ENCODE measurements around the gene KLHDC4.
"Not testable (repeated sequence)": the region's sequence is repeated elsewhere in the genome, so short reads cannot be mapped to it uniquely, and the experiment has no call there.

DNA sequence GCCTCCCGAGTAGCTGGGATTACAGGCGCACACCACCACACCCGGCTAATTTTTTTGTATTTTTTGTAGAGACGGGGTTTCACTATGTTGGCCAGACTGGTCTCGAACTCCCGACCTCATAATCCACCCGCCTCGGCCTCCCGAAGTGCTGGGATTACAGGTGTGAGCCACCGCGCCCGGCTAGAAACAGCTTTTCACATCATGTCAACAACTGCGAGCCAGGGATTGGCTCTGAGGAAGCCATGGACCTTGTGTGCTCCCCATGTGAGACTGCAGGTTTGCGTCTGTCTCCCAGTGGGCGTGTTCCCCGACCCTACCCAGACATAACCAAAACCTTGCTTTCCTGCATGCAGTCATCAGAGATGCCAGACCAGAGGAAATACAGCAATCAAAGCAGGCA lies 8.1 kb upstream of the KLHDC4 start:
- TF ChIP-seq, protein P1, sequence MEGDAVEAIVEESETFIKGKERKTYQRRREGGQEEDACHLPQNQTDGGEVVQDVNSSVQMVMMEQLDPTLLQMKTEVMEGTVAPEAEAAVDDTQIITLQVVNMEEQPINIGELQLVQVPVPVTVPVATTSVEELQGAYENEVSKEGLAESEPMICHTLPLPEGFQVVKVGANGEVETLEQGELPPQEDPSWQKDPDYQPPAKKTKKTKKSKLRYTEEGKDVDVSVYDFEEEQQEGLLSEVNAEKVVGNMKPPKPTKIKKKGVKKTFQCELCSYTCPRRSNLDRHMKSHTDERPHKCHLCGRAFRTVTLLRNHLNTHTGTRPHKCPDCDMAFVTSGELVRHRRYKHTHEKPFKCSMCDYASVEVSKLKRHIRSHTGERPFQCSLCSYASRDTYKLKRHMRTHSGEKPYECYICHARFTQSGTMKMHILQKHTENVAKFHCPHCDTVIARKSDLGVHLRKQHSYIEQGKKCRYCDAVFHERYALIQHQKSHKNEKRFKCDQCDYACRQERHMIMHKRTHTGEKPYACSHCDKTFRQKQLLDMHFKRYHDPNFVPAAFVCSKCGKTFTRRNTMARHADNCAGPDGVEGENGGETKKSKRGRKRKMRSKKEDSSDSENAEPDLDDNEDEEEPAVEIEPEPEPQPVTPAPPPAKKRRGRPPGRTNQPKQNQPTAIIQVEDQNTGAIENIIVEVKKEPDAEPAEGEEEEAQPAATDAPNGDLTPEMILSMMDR (IDR thresholded peaks at IDR 0.05; ENCODE audit: borderline replicate concordance, extremely low read depth, low read length, poor library complexity, severe bottlenecking): not testable (repeated sequence)
- not testable (repeated sequence) for TF ChIP-seq EZH2 (IDR thresholded peaks at IDR 0.05; ENCODE audit: borderline replicate concordance, low read depth, low read length, severe bottlenecking)

Data from DND-41 (cell line).